Activated CD8-positive, alpha-beta memory T cell treated with anti-CD3 and anti-CD28 coated beads, Interleukin-2, amount 50 U/mL, for 1 hour (primary cell): ENCODE measurements around the gene RNF187.
"Not testable (repeated sequence)": the region's sequence is repeated elsewhere in the genome, so short reads cannot be mapped to it uniquely, and the experiment has no call there.

ENCODE experiments used
- DNase-seq: peaks from one replicate; pipeline ENCODE4 v3.0.0-alpha.2; 2020; ENCODE audit errors: extremely low read depth

Gene RNF187

GRCh38 chr1:228488125-228488817 is 1.1 kb downstream of the RNF187 start:
- DNase-seq: no peak

GRCh38 chr1:228488818-228489674 is 1.9 kb downstream of the RNF187 start:
- DNase-seq: no peak

- no peak for DNase-seq
Measured at GRCh38 chr1:228490120-228491078, 3.2 kb downstream of the RNF187 start.

- no peak for DNase-seq
Measured at GRCh38 chr1:228493141-228494043, 6.2 kb downstream of the RNF187 start.

- no peak for DNase-seq
Measured at GRCh38 chr1:228494044-228494353, 6.8 kb downstream of the RNF187 start.

GRCh38 chr1:228494391-228494790 is 7.2 kb downstream of the RNF187 start:
- DNase-seq: no peak

- no peak for DNase-seq
Measured at GRCh38 chr1:228494970-228495853, 8.0 kb downstream of the RNF187 start.

- DNase-seq: no peak
Measured at GRCh38 chr1:228496084-228496483, 8.9 kb downstream of the RNF187 start.

- DNase-seq: no peak
Measured at GRCh38 chr1:228496494-228496893, 9.3 kb downstream of the RNF187 start.

- DNase-seq: no peak
Measured at GRCh38 chr1:228497206-228497605, 10.0 kb downstream of the RNF187 start.

GRCh38 chr1:228497817-228498216 is 10.6 kb downstream of the RNF187 start:
- no peak for DNase-seq

- no peak for DNase-seq
Measured at GRCh38 chr1:228500143-228500734, 13.1 kb downstream of the RNF187 start.

GRCh38 chr1:228500901-228501871 is 14.0 kb downstream of the RNF187 start:
- peak; percentile 68 for DNase-seq

GRCh38 chr1:228502522-228502921 is 15.3 kb downstream of the RNF187 start:
- DNase-seq: no peak

- DNase-seq: not testable (repeated sequence)
Measured at GRCh38 chr1:228505944-228506343, 18.8 kb downstream of the RNF187 start.

- DNase-seq: no peak
Measured at GRCh38 chr1:228507961-228508652, 20.9 kb downstream of the RNF187 start.

GRCh38 chr1:228508840-228509415 is 21.7 kb downstream of the RNF187 start:
- DNase-seq: no peak
